Spleen (tissue), 7 donors: ENCODE results near the gene SERPINA12.

Source experiments
- CTCF ChIP-seq, 11 experiments: fragments of 200-600 bp in 7 of 11; fragments of 450-650 bp in 4 of 11; sonication (generic) in 4 of 11; IDR thresholded peaks in 8 of 11; conservative IDR thresholded peaks in 3 of 11; 1 replicate in 7 of 11; 2 replicates in 4 of 11; pipeline versions ENCODE4 v1.4.0 to v1.8.0; 2016 to 2021; ENCODE audit warnings: antibody characterized with exemption in 11 of 11, inconsistent platforms in 4 of 11, mild to moderate bottlenecking in 1 of 11
- POLR2A ChIP-seq, 3 donors: fragments of 450-650 bp; IDR thresholded peaks; one replicate each; pipeline ENCODE4 v1.5.1; 2017; ENCODE audit warnings: antibody characterized with exemption in 3 of 3, mild to moderate bottlenecking in 1 of 3
- donor health status: DM: no; HTN: no; CAD: no; lungs with moderate emphysema.
- donor health status: DM: no; HTN: no; CAD: no.
- donor health status: DM: no; HTN: no; CAD: no.

- no peak for TF ChIP-seq CTCF (IDR thresholded peaks at IDR 0.05 in 8 of 11, conservative IDR thresholded peaks at IDR 0.05 in 3 of 11)
- TF ChIP-seq POLR2A (IDR thresholded peaks at IDR 0.05), result no peak
Measured at GRCh38 chr14:94461526-94462218, 47.6 kb downstream of the SERPINA12 start.
